PC-3 (cell line): ENCODE data around the gene KRT81. TPM values are rescaled to one million over a fixed set of nuclear protein-coding genes. Genes with fewer than 3 reads are reported as not detected.

Experiments
- ATAC-seq: fragments of 200-7000 bp; cut with Tn5 transposase; 2 replicates; pipeline ENCODE4 v1.9.1; 2020; ENCODE audit warnings: mild to moderate bottlenecking, moderate library complexity
- BruUV-seq: library from RNA; stranded (reverse); fragments of 400-500 nt; replicated peaks from 2 replicates; lab custom pipeline; 2021; lab: Mats Ljungman, UMichigan
- CTCF ChIA-PET: fragments of 300-600 bp; sonication (Branson Sonifier 250); formaldehyde crosslinking; loops from one replicate; lab custom pipeline; 2022; ENCODE audit warnings: antibody characterized with exemption; lab: Charles Lee
- POLR2A ChIA-PET: fragments of 300-600 bp; sonication (Branson Sonifier 250); formaldehyde crosslinking; loops from one replicate; lab custom pipeline; 2022; ENCODE audit warnings: antibody characterized with exemption; ENCODE audit not compliant: unreplicated experiment; lab: Charles Lee
- DNase-seq: peaks from one replicate; pipeline ENCODE4 v3.0.0-alpha.2; 2015
- H2AFZ ChIP-seq: fragments of 300-600 bp; sonication (generic); 2 replicates; pipeline ENCODE4 v1.6.0; 2016; ENCODE audit warnings: antibody characterized with exemption, low read length
- H3F3A ChIP-seq: fragments of 300-600 bp; sonication (generic); one replicate; pipeline ENCODE4 v1.6.0; 2017; ENCODE audit warnings: antibody characterized with exemption, low read length, control low read depth, mild to moderate bottlenecking; ENCODE audit not compliant: unreplicated experiment
- H3K27ac ChIP-seq: fragments of 300-600 bp; sonication (generic); 2 replicates; pipeline ENCODE4 v1.5.1; 2016; ENCODE audit warnings: mild to moderate bottlenecking, low read length
- H3K27me3 ChIP-seq: fragments of 300-600 bp; sonication (generic); 2 replicates; pipeline ENCODE4 v1.6.1; 2016; ENCODE audit warnings: low read length, mixed read lengths
- H3K36me3 ChIP-seq: fragments of 300-600 bp; sonication (generic); 2 replicates; pipeline ENCODE4 v1.6.1; 2016; ENCODE audit warnings: low read depth, mixed run types, low read length, mixed read lengths
- H3K4me1 ChIP-seq: fragments of 300-600 bp; sonication (generic); 2 replicates; pipeline ENCODE4 v1.5.1; 2016; ENCODE audit warnings: low read length; ENCODE audit not compliant: insufficient read depth
- H3K4me2 ChIP-seq: fragments of 300-600 bp; sonication (generic); 2 replicates; pipeline ENCODE4 v1.6.0; 2016; ENCODE audit warnings: low read length
- H3K4me3 ChIP-seq: fragments of 300-600 bp; sonication (generic); 2 replicates; pipeline ENCODE4 v1.5.1; 2016; ENCODE audit warnings: mild to moderate bottlenecking, low read length, mixed read lengths
- H3K79me2 ChIP-seq: fragments of 300-600 bp; sonication (generic); 2 replicates; pipeline ENCODE4 v1.6.1; 2017; ENCODE audit warnings: low read length, mixed read lengths
- H3K9ac ChIP-seq: fragments of 300-600 bp; sonication (generic); 2 replicates; pipeline ENCODE4 v1.6.0; 2016; ENCODE audit warnings: mild to moderate bottlenecking, low read length
- H3K9me2 ChIP-seq: fragments of 300-600 bp; sonication (generic); replicated peaks from 2 replicates; pipeline ENCODE4 v1.6.1; 2016; ENCODE audit warnings: mixed run types, low read length, mixed read lengths
- H3K9me3 ChIP-seq: fragments of 300-600 bp; sonication (generic); 2 replicates; pipeline ENCODE4 v1.6.1; 2016; ENCODE audit warnings: low read length, mixed read lengths
- H4K20me1 ChIP-seq: fragments of 300-600 bp; sonication (generic); 2 replicates; pipeline ENCODE4 v1.6.1; 2016; ENCODE audit warnings: low read length, mixed read lengths
- CTCF ChIP-seq: fragments of 300-600 bp; sonication (generic); conservative IDR thresholded peaks from 2 replicates; pipeline ENCODE4 v1.5.1; 2017; ENCODE audit warnings: antibody characterized with exemption, low read depth, mild to moderate bottlenecking, low read length
- EZH2 ChIP-seq: fragments of 300-600 bp; sonication (generic); IDR thresholded peaks from one replicate; pipeline ENCODE4 v1.6.1; 2017; ENCODE audit warnings: antibody characterized with exemption, mild to moderate bottlenecking, low read length; ENCODE audit not compliant: unreplicated experiment
- EZH2phosphoT487 ChIP-seq: fragments of 300-600 bp; sonication (generic); IDR thresholded peaks from 2 replicates; pipeline ENCODE4 v1.6.1; 2018; ENCODE audit warnings: mild to moderate bottlenecking, antibody characterized with exemption, low read length, borderline replicate concordance
- intact Hi-C: fragments of 100-400 bp; cut with micrococcal nuclease; formaldehyde crosslinking; loops from 2 replicates; pipeline ENCODE4 v1.9.0; 2023
- total RNA-seq: library from RNA; depleted of rRNA; stranded (reverse); fragments of >200 nt; gene quantifications from 2 replicates; pipeline ENCODE4 v1.2.3, GENCODE V29; 2014

KRT81 gene
- total RNA-seq, 1 experiment from 2014 or later, result 1,688 TPM

- ChIA-PET CTCF (no interaction called here), POLR2A (no interaction called here)
Observed at GRCh38 chr12:52256584-52256935, 34.8 kb downstream of the KRT81 start.

GRCh38 chr12:52255926-52256583 lies 35.3 kb downstream of the KRT81 start:
- Histone ChIP-seq H3F3A (peaks cover 8% of the 10 kb centered on the region), H3K36me3 (no peaks in the 10 kb centered on the region), H3K4me2 (no peak overlapping the region), H3K9me3 (no peaks in the 10 kb centered on the region), H3K9me2 (no peaks in the 10 kb centered on the region), H3K27me3 (no peaks in the 10 kb centered on the region), H3K79me2 (no peaks in the 10 kb centered on the region), H4K20me1 (no peaks in the 10 kb centered on the region), H2AFZ (no peak overlapping the region), H3K9ac (no peak overlapping the region), H3K27ac (no peak overlapping the region), H3K4me1 (peaks cover 16% of the 10 kb centered on the region), H3K4me3 (no peak overlapping the region)
- ChIA-PET CTCF (interaction anchor here (0.6 kb wide), 1 partner anchor 51 kb away, joined by 3 read pairs; no protein-coding TSS in a partner anchor), POLR2A (no interaction called here)
- TF ChIP-seq EZH2phosphoT487, result no peak
- TF ChIP-seq EZH2, result no peak
- TF ChIP-seq CTCF, result no peak
- intact Hi-C loops, result no loop called here
- DNase-seq (no peak), ATAC-seq (no peak)
- BruUV-seq, result no TSS peak

More at GRCh38 chr12:52256584-52256935, 34.8 kb downstream of the KRT81 start:
- TF ChIP-seq EZH2phosphoT487 (no peak), EZH2 (no peak), CTCF (no peak)
- Histone ChIP-seq H3K4me1 (peaks cover 17% of the 10 kb centered on the region), H3K27me3 (no peaks in the 10 kb centered on the region), H3K9me2 (no peaks in the 10 kb centered on the region), H3K27ac (no peak overlapping the region), H3K36me3 (no peaks in the 10 kb centered on the region), H3F3A (peaks cover 4% of the 10 kb centered on the region), H4K20me1 (no peaks in the 10 kb centered on the region), H2AFZ (no peak overlapping the region), H3K9ac (no peak overlapping the region), H3K9me3 (no peaks in the 10 kb centered on the region), H3K4me2 (no peak overlapping the region), H3K79me2 (no peaks in the 10 kb centered on the region), H3K4me3 (no peak overlapping the region)
- BruUV-seq, result no TSS peak
- intact Hi-C loops, result no loop called here
- ATAC-seq, result no peak
- DNase-seq, result peak; percentile 17

- DNase-seq, result peak; percentile 10
- Histone ChIP-seq H4K20me1 (no peaks in the 10 kb centered on the region), H3K4me3 (no peak overlapping the region), H3F3A (peaks cover 8% of the 10 kb centered on the region), H3K79me2 (no peaks in the 10 kb centered on the region), H3K9me2 (no peaks in the 10 kb centered on the region), H3K4me2 (no peak overlapping the region), H3K9ac (no peak overlapping the region), H2AFZ (no peak overlapping the region), H3K9me3 (no peaks in the 10 kb centered on the region), H3K27ac (no peak overlapping the region), H3K4me1 (peaks cover 7% of the 10 kb centered on the region), H3K27me3 (no peaks in the 10 kb centered on the region), H3K36me3 (no peaks in the 10 kb centered on the region; the same call in 1 of the 2 replicates)
- ATAC-seq, result no peak
- intact Hi-C loops, result loop anchor here (5.0 kb wide), 1 partner anchor 72 kb away; no protein-coding TSS in a partner anchor
- TF ChIP-seq CTCF (no peak), EZH2 (no peak), EZH2phosphoT487 (no peak)
- POLR2A ChIA-PET, result no interaction called here
- no TSS peak for BruUV-seq
- CTCF ChIA-PET, result no interaction called here
Observed at GRCh38 chr12:52254965-52255751, 36.2 kb downstream of the KRT81 start.
